Prostate gland (tissue), 2 donors: Measurements from ENCODE around the gene TCF12. TPM values are rescaled to one million over a fixed set of nuclear protein-coding genes. Genes with fewer than 3 reads are reported as not detected.

Experiments
- DNase-seq: peaks from one replicate; pipeline ENCODE4 v3.0.0-alpha.2; 2019; ENCODE audit warnings: low spot score
- H3K27ac ChIP-seq, 2 donors: fragments of 200-600 bp; sonication (generic); 2 replicates each; pipeline ENCODE4 v1.5.1; 2017 to 2019
- H3K27me3 ChIP-seq: fragments of 200-600 bp; sonication (generic); replicated peaks from 2 replicates; pipeline ENCODE4 v1.5.1; 2019; ENCODE audit not compliant: insufficient read depth
- H3K36me3 ChIP-seq, 2 donors: fragments of 200-600 bp; sonication (generic); 1 replicate in 1 of 2; 2 replicates in 1 of 2; pipeline versions ENCODE4 v1.5.1 to v1.8.1; 2017 to 2019
- H3K4me1 ChIP-seq: fragments of 200-600 bp; sonication (generic); replicated peaks from 2 replicates; pipeline ENCODE4 v1.5.1; 2019
- H3K4me3 ChIP-seq, 2 donors: fragments of 200-600 bp; sonication (generic); 2 replicates each; pipeline ENCODE4 v1.5.1; 2017 to 2019
- H3K9me3 ChIP-seq: fragments of 200-600 bp; sonication (generic); 2 replicates; pipeline ENCODE4 v1.5.1; 2017
- CTCF ChIP-seq, 4 experiments: fragments of 200-600 bp in 2 of 4; fragments of 450-650 bp in 2 of 4; sonication (generic) in 2 of 4; IDR thresholded peaks; 1 replicate in 3 of 4; 2 replicates in 1 of 4; pipeline ENCODE4 v1.5.1; 2016 to 2019; ENCODE audit warnings: antibody characterized with exemption in 4 of 4, mild to moderate bottlenecking in 2 of 4, moderate library complexity in 2 of 4
- POLR2A ChIP-seq: fragments of 450-650 bp; IDR thresholded peaks from one replicate; pipeline ENCODE4 v1.6.1; 2016; ENCODE audit warnings: antibody characterized with exemption, mild to moderate bottlenecking
- POLR2AphosphoS5 ChIP-seq: sonication (generic); formaldehyde crosslinking; IDR thresholded peaks from one replicate; pipeline ENCODE4 v1.6.1; 2017; ENCODE audit warnings: antibody characterized with exemption
- WGBS: methylation state at CpG from one replicate; pipeline ENCODE4 v1.1.5; 2018; 5-methylcytosine and 5-hydroxymethylcytosine counted together
- intact Hi-C: fragments of 100-400 bp; cut with DNase I; formaldehyde crosslinking; loops from one replicate; pipeline ENCODE4 v1.14.2; 2022
- total RNA-seq, 2 donors: library from RNA; depleted of rRNA; stranded (reverse); fragments of >200 nt; gene quantifications; one replicate each; pipeline ENCODE4 v1.1.0, GENCODE V29; 2016

The TCF12 gene
- total RNA-seq, 2 donors from 2014 or later = 95.4 to 123 TPM

- no peak for TF ChIP-seq CTCF (IDR thresholded peaks at IDR 0.05)
- TF ChIP-seq POLR2A = no peak
- TF ChIP-seq POLR2AphosphoS5 = no peak
- Histone ChIP-seq H3K36me3 (no peaks in the 10 kb centered on the region), H3K27ac (no peak overlapping the region), H3K4me1 (no peaks in the 10 kb centered on the region), H3K9me3 (no peaks in the 10 kb centered on the region), H3K27me3 (no peaks in the 10 kb centered on the region), H3K4me3 (no peak overlapping the region)
- intact Hi-C loops = no loop called here
- 96% methylated on average over 2 of the region's 2 CpGs for WGBS
- no peak for DNase-seq
Observed at GRCh38 chr15:56892659-56893363, 25.6 kb upstream of the TCF12 start.

- DNase-seq = no peak
- H3K27me3 ChIP-seq = no peaks in the 10 kb centered on the region
- intact Hi-C loops = no loop called here
- WGBS = 55% methylated on average over 1 of the region's 1 CpG
- TF ChIP-seq CTCF (IDR thresholded peaks at IDR 0.05) (no peak), POLR2A (no peak)
- no peaks in the 10 kb centered on the region for H3K36me3 ChIP-seq
- no peaks in the 10 kb centered on the region for H3K4me1 ChIP-seq
- H3K27ac ChIP-seq = no peak overlapping the region
- H3K4me3 ChIP-seq = no peak overlapping the region
- H3K9me3 ChIP-seq = no peaks in the 10 kb centered on the region
Observed at GRCh38 chr15:56893364-56893678, 25.1 kb upstream of the TCF12 start.

GRCh38 chr15:56894601-56895000 is 23.8 kb upstream of the TCF12 start:
- no peak for DNase-seq
- no peak for TF ChIP-seq POLR2A
- no peak for TF ChIP-seq POLR2AphosphoS5
- no peak for TF ChIP-seq CTCF (IDR thresholded peaks at IDR 0.05)
- no peak overlapping the region for H3K27ac ChIP-seq
- H3K4me1 ChIP-seq = no peaks in the 10 kb centered on the region
- 77% methylated on average over 3 of the region's 3 CpGs for WGBS
- H3K36me3 ChIP-seq = no peaks in the 10 kb centered on the region
- no peaks in the 10 kb centered on the region for H3K9me3 ChIP-seq
- H3K27me3 ChIP-seq = no peaks in the 10 kb centered on the region
- intact Hi-C loops = no loop called here
- H3K4me3 ChIP-seq = no peak overlapping the region

- no peak overlapping the region for H3K4me3 ChIP-seq
- intact Hi-C loops = no loop called here
- H3K9me3 ChIP-seq = no peaks in the 10 kb centered on the region
- H3K27ac ChIP-seq = no peak overlapping the region
- H3K36me3 ChIP-seq = no peaks in the 10 kb centered on the region
- H3K4me1 ChIP-seq = no peaks in the 10 kb centered on the region
- no peak for TF ChIP-seq POLR2A
- no peak for TF ChIP-seq POLR2AphosphoS5
- TF ChIP-seq CTCF (IDR thresholded peaks at IDR 0.05) = no peak
- WGBS = 96% methylated on average over 2 of the region's 2 CpGs
- no peaks in the 10 kb centered on the region for H3K27me3 ChIP-seq
- no peak for DNase-seq
Observed at GRCh38 chr15:56901931-56902330, 16.5 kb upstream of the TCF12 start.

- intact Hi-C loops = no loop called here
- Histone ChIP-seq H3K27ac (no peak overlapping the region), H3K9me3 (no peaks in the 10 kb centered on the region), H3K4me1 (no peaks in the 10 kb centered on the region), H3K4me3 (no peak overlapping the region), H3K27me3 (no peaks in the 10 kb centered on the region), H3K36me3 (no peaks in the 10 kb centered on the region)
- TF ChIP-seq POLR2A (no peak), CTCF (IDR thresholded peaks at IDR 0.05) (no peak), POLR2AphosphoS5 (no peak)
- no peak for DNase-seq
- WGBS = 39% methylated on average over 1 of the region's 1 CpG
Observed at GRCh38 chr15:56906766-56907165, 11.7 kb upstream of the TCF12 start.
